Lung microvascular endothelial cell (primary cell): ENCODE data around the gene SPRR5. TPM values are rescaled to one million over a fixed set of nuclear protein-coding genes. Genes with fewer than 3 reads are reported as not detected.

Experiments
- DNase-seq, 2 donors: peaks; one replicate each; pipeline versions ENCODE4 v3.0.0 to v3.0.0-alpha.2; 2010; ENCODE audit warnings: low read depth in 2 of 2
- total RNA-seq: library from RNA; depleted of rRNA; stranded (reverse); fragments of >200 nt; gene quantifications from 2 replicates; pipeline ENCODE4 v1.2.1, GENCODE V29; 2014

Gene SPRR5
- total RNA-seq, 1 donor from 2014 or later, result not detected

DNA sequence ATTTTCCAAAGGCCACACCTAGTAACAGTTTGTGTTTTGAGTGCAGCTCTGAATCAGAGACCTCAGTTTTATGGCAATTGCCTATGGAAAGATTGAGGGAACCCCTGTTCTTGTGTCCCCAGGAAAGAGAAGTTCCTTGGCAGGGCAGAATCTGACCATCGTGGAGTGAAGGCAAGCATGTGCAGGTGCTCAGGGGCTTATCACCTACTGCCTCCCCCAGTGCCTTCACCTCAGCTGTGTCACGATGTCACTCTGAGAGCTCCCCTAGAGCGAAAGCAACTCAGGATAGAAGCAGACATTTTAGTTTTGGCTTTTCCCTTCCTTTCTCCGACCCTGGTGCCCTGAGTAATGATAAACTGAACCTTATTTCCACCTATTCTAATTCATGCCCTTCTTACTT is 35.1 kb downstream of the SPRR5 start:
- DNase-seq, result no peak

DNA sequence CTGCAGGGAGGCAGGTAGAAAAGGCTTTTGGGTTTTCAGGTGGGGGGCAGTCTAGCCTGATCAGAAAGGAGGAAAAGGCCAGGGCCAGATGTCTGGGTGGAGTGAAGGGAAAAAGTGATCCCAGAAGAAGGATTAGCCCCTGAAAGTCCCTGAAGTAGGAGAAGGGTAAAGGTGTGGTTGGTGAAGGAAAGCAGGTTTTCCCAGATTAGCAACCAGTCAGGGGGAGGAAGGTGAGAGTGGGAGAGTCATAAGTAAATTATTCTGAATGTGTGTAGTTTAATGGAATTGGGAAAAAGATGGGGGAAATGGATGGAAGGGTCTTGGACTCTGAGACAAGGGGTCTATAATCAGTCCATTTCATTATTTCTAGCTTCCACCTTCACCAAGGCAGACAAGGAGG is 36.2 kb downstream of the SPRR5 start:
- DNase-seq, result no peak

DNA sequence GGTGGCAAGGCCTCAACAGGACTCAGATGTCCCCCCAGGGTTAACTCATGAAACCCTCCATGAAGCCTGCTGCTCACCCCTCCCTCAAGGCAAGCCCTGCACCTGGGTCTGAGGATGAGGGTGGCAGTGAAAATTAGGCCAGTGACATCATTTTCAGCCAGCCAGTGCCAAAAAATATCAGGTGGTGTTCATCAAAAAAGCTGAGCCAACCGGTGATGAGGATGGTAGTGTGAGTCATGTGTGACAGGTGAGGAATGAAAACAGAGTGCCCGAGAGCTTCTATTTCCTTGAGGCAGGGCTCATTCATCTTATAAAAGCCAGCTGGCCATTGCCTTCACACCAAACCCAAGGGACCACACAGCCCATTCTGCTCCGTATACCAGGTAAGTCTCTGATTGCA is 36.7 kb downstream of the SPRR5 start, which contains the start of gene SPRR1A:
TSS of gene SPRR1A (plus strand) at position 339 of the 400 bp plus-strand sequence. CDS start 1,150 bp downstream, outside the sequence.
- no peak for DNase-seq

DNA sequence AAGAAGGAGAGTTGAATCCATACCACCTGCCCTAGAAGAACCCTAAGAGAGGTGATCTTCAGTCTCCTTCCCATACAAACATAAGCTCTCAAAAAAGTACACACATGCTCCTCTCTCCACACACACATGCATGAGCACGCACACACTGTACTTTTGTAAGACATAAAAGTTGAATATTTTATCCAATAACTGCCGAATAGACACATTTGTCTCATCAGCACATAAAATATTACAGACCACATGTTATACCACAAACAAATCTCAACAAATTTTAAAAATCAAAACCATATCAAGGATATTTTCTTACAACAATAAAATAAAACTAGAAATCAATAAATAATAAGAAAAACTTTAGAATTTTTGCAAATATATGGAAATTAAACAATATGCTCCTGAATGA is 39.6 kb downstream of the SPRR5 start:
- no peak for DNase-seq

DNA sequence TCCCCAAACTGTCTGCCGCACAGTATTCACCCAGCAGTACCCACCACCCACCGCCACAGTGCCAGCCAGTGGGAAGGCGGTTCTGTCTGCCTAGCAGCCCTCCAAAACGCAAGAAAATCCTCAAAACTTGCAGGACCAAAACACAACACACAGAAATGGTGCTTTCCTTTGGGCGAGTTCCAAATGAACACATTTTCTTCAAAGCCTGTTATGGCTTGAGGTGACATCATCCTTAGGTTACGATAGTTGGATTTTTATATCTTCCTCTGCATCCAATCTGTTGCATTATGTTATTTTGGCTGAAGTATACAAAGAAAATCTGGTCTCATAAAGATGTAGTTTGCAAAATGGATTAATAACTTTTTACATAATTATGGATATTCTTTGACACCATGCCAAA is 46.2 kb downstream of the SPRR5 start:
- DNase-seq, result no peak

DNA sequence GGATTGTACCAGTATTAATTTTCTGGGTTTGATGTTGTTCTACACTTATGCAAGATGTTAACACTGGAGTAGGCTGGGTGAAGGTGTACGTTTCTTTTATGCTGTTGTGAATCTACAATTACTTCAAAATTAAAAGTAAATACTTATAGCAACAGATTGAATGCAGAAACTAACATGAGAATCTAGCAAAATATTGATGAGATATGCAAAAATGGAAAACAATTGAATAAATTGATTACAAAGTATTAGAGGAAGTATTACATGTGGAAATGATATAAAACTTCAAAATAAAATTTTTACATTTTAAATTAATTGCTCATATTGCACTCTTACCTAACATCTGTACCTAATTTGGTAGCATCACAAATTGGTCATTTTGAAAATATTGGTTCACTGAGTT is 48.8 kb downstream of the SPRR5 start:
- no peak for DNase-seq

DNA sequence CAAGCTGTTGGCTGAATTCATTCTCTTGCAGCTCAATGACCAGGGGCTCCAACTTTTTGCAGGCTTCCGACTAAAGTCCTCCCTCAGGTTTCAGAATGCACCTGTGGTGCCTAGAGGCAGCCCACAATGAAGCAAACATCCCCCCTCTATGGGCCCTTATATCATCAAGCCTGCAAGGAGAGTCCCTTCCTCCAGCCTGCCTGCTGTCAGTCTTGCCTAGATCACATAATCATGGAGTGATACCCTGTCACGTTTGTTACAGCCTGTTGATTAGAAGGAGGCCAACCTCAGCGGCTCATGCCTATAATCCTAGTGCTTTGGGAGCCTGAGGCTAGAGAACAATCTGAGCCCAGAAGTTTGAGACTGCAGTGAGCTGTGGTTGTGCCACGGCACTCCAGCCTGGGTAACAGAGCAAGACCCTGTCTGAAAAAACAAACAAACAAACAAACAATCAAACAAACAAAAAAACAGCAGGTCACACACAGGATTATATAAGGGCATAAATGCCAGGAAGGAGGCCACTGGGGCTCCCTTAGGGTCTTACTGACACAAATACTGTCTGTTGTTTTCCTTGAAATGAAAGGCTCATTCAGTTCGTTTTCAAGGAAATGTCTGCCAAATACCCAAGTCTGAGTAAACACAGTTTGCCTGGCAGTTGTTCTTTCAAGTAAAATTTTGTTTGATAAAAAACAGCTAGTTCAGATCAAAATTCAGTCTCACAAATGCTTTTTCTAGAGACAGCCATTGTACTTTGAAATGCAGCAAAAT is 49.8 kb downstream of the SPRR5 start:
- no peak for DNase-seq

DNA sequence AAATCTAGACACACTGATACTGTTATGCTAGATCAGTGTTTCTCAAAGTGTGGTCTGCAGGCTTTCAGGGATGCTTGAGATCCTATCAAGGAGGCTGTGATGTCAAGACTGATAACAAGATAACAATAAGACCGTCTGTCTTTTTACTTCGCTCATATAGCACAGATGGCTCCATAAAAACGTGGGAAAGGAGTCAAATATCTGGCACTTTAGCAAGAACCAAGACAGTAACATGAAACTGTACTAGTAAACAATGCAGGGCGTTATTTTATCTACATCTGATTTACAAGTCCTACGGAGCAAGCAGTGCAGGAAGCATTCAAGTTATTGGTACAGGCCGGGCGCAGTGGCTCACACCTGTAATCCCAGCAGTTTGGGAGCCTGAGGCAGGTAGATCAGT is 50.9 kb downstream of the SPRR5 start:
- no peak for DNase-seq

DNA sequence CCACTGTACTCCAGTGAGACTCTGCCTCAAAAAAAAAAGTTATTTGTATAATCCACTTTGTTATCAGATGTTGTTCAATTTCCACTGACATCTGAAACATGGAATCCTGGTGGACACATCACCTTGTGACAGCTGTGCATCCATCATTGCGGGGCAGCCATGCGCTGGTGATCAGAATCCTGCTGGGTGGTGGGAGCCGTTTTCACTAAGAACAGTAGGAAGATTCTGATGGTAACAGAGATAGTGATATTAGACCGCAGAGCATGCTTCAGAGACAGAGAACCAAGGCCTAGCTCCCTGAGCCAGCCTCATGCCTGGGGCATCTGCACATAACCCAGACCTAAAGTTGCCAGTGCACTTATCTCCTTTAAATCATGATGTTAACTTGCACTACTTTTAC is 51.5 kb downstream of the SPRR5 start:
- no peak for DNase-seq

Other genes with a start within 250 kb of the SPRR5 start
- not detected in 2 replicates for gene LCE2A, start 248.9 kb upstream of the SPRR5 start, total RNA-seq
- not detected in 2 replicates for gene LCE4A, start 239.0 kb upstream of the SPRR5 start, total RNA-seq
- not detected in 2 replicates for gene KPRP, start 189.2 kb upstream of the SPRR5 start, total RNA-seq
- not detected in 2 replicates for gene LCE1F, start 172.1 kb upstream of the SPRR5 start, total RNA-seq
- gene LCE1E, start 160.9 kb upstream of the SPRR5 start, total RNA-seq, result not detected in 2 replicates
- not detected in 2 replicates for gene LCE1D, start 150.5 kb upstream of the SPRR5 start, total RNA-seq
- gene LCE1C, start 140.6 kb upstream of the SPRR5 start, total RNA-seq, result not detected in 2 replicates
- not detected in 2 replicates for gene LCE1B, start 135.2 kb upstream of the SPRR5 start, total RNA-seq
- gene LCE1A, start 119.7 kb upstream of the SPRR5 start, total RNA-seq, result not detected in 2 replicates
- not detected in 2 replicates for gene LCE6A, start 104.3 kb upstream of the SPRR5 start, total RNA-seq
- gene LCE7A, start 87.2 kb upstream of the SPRR5 start, total RNA-seq, result not detected in 2 replicates
- gene SMCP, start 68.9 kb upstream of the SPRR5 start, total RNA-seq, result not detected in 2 replicates
- not detected in 2 replicates for gene IVL, start 38.7 kb upstream of the SPRR5 start, total RNA-seq
- gene SPRR4, start 23.4 kb downstream of the SPRR5 start, total RNA-seq, result not detected in 2 replicates
- gene SPRR1A, start 36.9 kb downstream of the SPRR5 start, total RNA-seq, result not detected in 2 replicates
- not detected in 2 replicates for gene SPRR3, start 54.5 kb downstream of the SPRR5 start, total RNA-seq
- not detected in 2 replicates for gene SPRR1B, start 84.0 kb downstream of the SPRR5 start, total RNA-seq
- not detected in 2 replicates for gene SPRR2D, start 93.9 kb downstream of the SPRR5 start, total RNA-seq
- not detected in 2 replicates for gene SPRR2A, start 110.3 kb downstream of the SPRR5 start, total RNA-seq
- not detected in 2 replicates for gene SPRR2B, start 124.4 kb downstream of the SPRR5 start, total RNA-seq
- not detected in 2 replicates for gene SPRR2E, start 147.3 kb downstream of the SPRR5 start, total RNA-seq
- gene SPRR2F, start 166.3 kb downstream of the SPRR5 start, total RNA-seq, result not detected in 2 replicates
- gene SPRR2G, start 203.7 kb downstream of the SPRR5 start, total RNA-seq, result not detected in 2 replicates